NCI-H460 (cell line): Measurements from ENCODE around the gene PDCL2. TPM values are rescaled to one million over a fixed set of nuclear protein-coding genes. Genes with fewer than 3 reads are reported as not detected.
A peak's percentile ranks its signal among the peaks of the same experiment; 100 is the strongest.
"Not testable (repeated sequence)": the region's sequence is repeated elsewhere in the genome, so short reads cannot be mapped to it uniquely, and the experiment has no call there.

ENCODE experiments used
- DNase-seq: peaks from one replicate; pipeline ENCODE4 v3.0.0-alpha.2; 2016; ENCODE audit warnings: low read depth; ENCODE audit errors: extremely low read depth
- total RNA-seq: library from RNA; depleted of rRNA; stranded (reverse); fragments of >200 nt; shearing (Covaris generic); gene quantifications from 2 replicates; pipeline ENCODE4 v1.2.3, GENCODE V29; 2014

Gene PDCL2
- total RNA-seq, 1 experiment from 2014 or later = not detected

- no peak for DNase-seq
Observed at GRCh38 chr4:55600640-55601039, 8.6 kb upstream of the PDCL2 start.

GRCh38 chr4:55598641-55599040 is 6.6 kb upstream of the PDCL2 start:
- DNase-seq = no peak

GRCh38 chr4:55588160-55588559 is 3.9 kb downstream of the PDCL2 start:
- DNase-seq = no peak

- not testable (repeated sequence) for DNase-seq
Observed at GRCh38 chr4:55582773-55583172, 9.3 kb downstream of the PDCL2 start.

GRCh38 chr4:55578341-55579010 is 13.6 kb downstream of the PDCL2 start:
- no peak for DNase-seq

- DNase-seq = no peak
Observed at GRCh38 chr4:55575513-55575912, 16.5 kb downstream of the PDCL2 start.

GRCh38 chr4:55574252-55574651 is 17.8 kb downstream of the PDCL2 start:
- DNase-seq = no peak

- DNase-seq = no peak
Observed at GRCh38 chr4:55571806-55572205, 20.2 kb downstream of the PDCL2 start.

- DNase-seq = no peak
Observed at GRCh38 chr4:55568905-55569504, 23.0 kb downstream of the PDCL2 start.

GRCh38 chr4:55561889-55562288 is 30.2 kb downstream of the PDCL2 start:
- DNase-seq = no peak

GRCh38 chr4:55560096-55560495 is 31.9 kb downstream of the PDCL2 start:
- DNase-seq = no peak

GRCh38 chr4:55554453-55555030 is 37.5 kb downstream of the PDCL2 start:
- no peak for DNase-seq

- peak; percentile 16 for DNase-seq
Observed at GRCh38 chr4:55553441-55554201, 38.4 kb downstream of the PDCL2 start.

GRCh38 chr4:55551964-55552363 is 40.1 kb downstream of the PDCL2 start:
- not testable (repeated sequence) for DNase-seq

- DNase-seq = no peak
Observed at GRCh38 chr4:55549888-55550287, 42.2 kb downstream of the PDCL2 start.

GRCh38 chr4:55547918-55548317 is 44.1 kb downstream of the PDCL2 start:
- no peak for DNase-seq

- DNase-seq = no peak
Observed at GRCh38 chr4:55547466-55547770, 44.6 kb downstream of the PDCL2 start.

GRCh38 chr4:55546756-55547465 is 45.1 kb downstream of the PDCL2 start, which contains the start of gene CLOCK:
TSS of gene CLOCK (minus strand) at chr4:55546909. CDS start at chr4:55482785, 64,124 bp downstream.
- peak; percentile 80 for DNase-seq

- no peak for DNase-seq
Observed at GRCh38 chr4:55546506-55546755, 45.6 kb downstream of the PDCL2 start.

GRCh38 chr4:55545641-55546505 is 46.2 kb downstream of the PDCL2 start:
- peak; percentile 30 for DNase-seq
